CD8-positive, alpha-beta memory T cell (primary cell): Measurements from ENCODE around the gene ZNF618. TPM values are rescaled to one million over a fixed set of nuclear protein-coding genes. Genes with fewer than 3 reads are reported as not detected.
"Not testable (repeated sequence)": the region's sequence is repeated elsewhere in the genome, so short reads cannot be mapped to it uniquely, and the experiment has no call there.

Source experiments
- CTCF ChIA-PET: fragments of 350-600 bp; sonication (Branson Sonifier 250); formaldehyde crosslinking; loops from one replicate; lab custom pipeline; 2021; ENCODE audit warnings: antibody characterized with exemption; lab: Charles Lee
- POLR2A ChIA-PET: fragments of 350-600 bp; sonication (Branson Sonifier 250); formaldehyde crosslinking; loops from one replicate; lab custom pipeline; 2021; ENCODE audit warnings: antibody characterized with exemption; lab: Charles Lee
- DNase-seq, 5 donors: peaks; one replicate each; pipeline versions ENCODE4 v3.0.0 to v3.0.0-alpha.2; 2020 to 2022; ENCODE audit warnings: mixed read lengths in 1 of 5
- H3K27ac ChIP-seq: one replicate; pipeline ENCODE4 v1.7.0; 2013; ENCODE audit warnings: low read depth, mild to moderate bottlenecking, low read length, moderate library complexity
- H3K27me3 ChIP-seq: 2 replicates; pipeline ENCODE4 v1.7.0; 2013; ENCODE audit warnings: low read length, mild to moderate bottlenecking; ENCODE audit not compliant: insufficient read depth, poor library complexity, severe bottlenecking
- H3K36me3 ChIP-seq: 2 replicates; pipeline ENCODE4 v1.7.0; 2013; ENCODE audit warnings: mild to moderate bottlenecking, low read length, moderate library complexity; ENCODE audit not compliant: insufficient read depth
- H3K4me1 ChIP-seq: 2 replicates; pipeline ENCODE4 v1.7.0; 2013; ENCODE audit warnings: mild to moderate bottlenecking, low read length, moderate library complexity; ENCODE audit not compliant: insufficient read depth
- H3K4me3 ChIP-seq: 2 replicates; pipeline ENCODE4 v1.7.0; 2013; ENCODE audit warnings: mild to moderate bottlenecking, low read length
- H3K9me3 ChIP-seq: 2 replicates; pipeline ENCODE4 v1.7.0; 2013; ENCODE audit warnings: mild to moderate bottlenecking, low read length
- H3K27ac Mint-ChIP-seq, 8 donors: one replicate each; pipeline ENCODE4 v1.8.0; 2020 to 2021; ENCODE audit warnings: mixed read lengths in 8 of 8, mild to moderate bottlenecking in 6 of 8, inconsistent platforms in 3 of 8, moderate library complexity in 3 of 8
- H3K27me3 Mint-ChIP-seq, 2 donors: one replicate each; pipeline ENCODE4 v1.8.0; 2020 to 2021; ENCODE audit warnings: mixed read lengths in 2 of 2, mild to moderate bottlenecking in 1 of 2, moderate library complexity in 1 of 2
- H3K36me3 Mint-ChIP-seq, 3 donors: one replicate each; pipeline ENCODE4 v1.8.0; 2020 to 2021; ENCODE audit warnings: mixed read lengths in 3 of 3, inconsistent platforms in 1 of 3, mild to moderate bottlenecking in 1 of 3
- H3K4me1 Mint-ChIP-seq, 3 donors: one replicate each; pipeline ENCODE4 v1.8.0; 2020 to 2021; ENCODE audit warnings: mixed read lengths in 3 of 3, inconsistent platforms in 1 of 3, mild to moderate bottlenecking in 1 of 3
- H3K4me3 Mint-ChIP-seq, 7 donors: one replicate each; pipeline ENCODE4 v1.8.0; 2020 to 2021; ENCODE audit warnings: mixed read lengths in 7 of 7, mild to moderate bottlenecking in 6 of 7, moderate library complexity in 4 of 7, inconsistent platforms in 2 of 7
- H3K9me3 Mint-ChIP-seq, 5 donors: one replicate each; pipeline ENCODE4 v1.8.0; 2020 to 2022; ENCODE audit warnings: mixed read lengths in 5 of 5, mild to moderate bottlenecking in 3 of 5, moderate library complexity in 2 of 5, inconsistent platforms in 1 of 5
- polyA plus RNA-seq: library from polyadenylated mRNA; unstranded; fragments of 300-500 nt; fragmentation: Illumina TruSeq; gene quantifications from one replicate; pipeline ENCODE4 v1.2.3, GENCODE V29; 2021
- total RNA-seq, 2 experiments: library from RNA; stranded (reverse); gene quantifications; one replicate each; pipeline ENCODE4 v1.2.3, GENCODE V29; 2021

ZNF618 gene
- total and polyA plus RNA-seq, 3 experiments from 2014 or later = 0.55 to 1.2 (median 0.57) TPM

DNA sequence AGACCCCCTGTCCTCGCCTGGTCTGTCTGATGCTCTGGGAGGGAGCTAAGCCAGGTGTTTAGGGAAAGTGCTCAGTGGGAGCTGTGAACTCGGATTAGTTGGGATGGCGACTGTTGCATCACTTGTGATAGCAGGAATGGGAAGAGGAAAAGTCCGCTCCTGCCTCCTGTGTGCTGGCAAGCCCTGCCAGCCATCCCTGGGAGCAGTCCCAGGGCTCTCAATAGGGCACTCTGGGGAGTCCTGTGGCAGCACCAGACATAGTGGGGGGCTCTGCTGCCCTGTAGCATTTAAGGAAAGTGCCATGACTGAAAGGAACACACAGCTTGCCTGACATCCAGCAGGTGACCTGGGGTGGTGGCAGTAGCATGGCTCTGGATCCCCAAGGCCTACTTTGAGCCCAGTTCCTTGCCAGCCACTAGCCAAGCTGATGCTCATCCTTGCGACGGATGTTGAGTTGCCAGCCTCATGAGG lies 120.5 kb downstream of the ZNF618 start:
- Mint-ChIP-seq H3K27ac (no peak overlapping the region), H3K4me1 (peaks cover 0 to 15% (median 2%) of the 10 kb centered on the region in 3 donors), H3K36me3 (peaks cover 0 to 3% (median 0%) of the 10 kb centered on the region in 3 donors), H3K27me3 (peaks cover 0 to 3% of the 10 kb centered on the region in 2 donors), H3K4me3 (no peak overlapping the region), H3K9me3 (no peaks in the 10 kb centered on the region)
- H3K36me3 ChIP-seq = no peaks in the 10 kb centered on the region
- no peak overlapping the region for H3K27ac ChIP-seq
- no peaks in the 10 kb centered on the region for H3K27me3 ChIP-seq
- CTCF ChIA-PET = interaction anchor here (1.2 kb wide), 1 partner anchor 9 kb away, joined by 3 read pairs; no protein-coding TSS in a partner anchor
- POLR2A ChIA-PET = no interaction called here
- DNase-seq = no peak
- no peak overlapping the region for H3K4me3 ChIP-seq
- no peaks in the 10 kb centered on the region for H3K9me3 ChIP-seq
- no peaks in the 10 kb centered on the region for H3K4me1 ChIP-seq

- H3K27me3 Mint-ChIP-seq, H3K36me3 Mint-ChIP-seq, CTCF ChIA-PET, H3K4me3 Mint-ChIP-seq, POLR2A ChIA-PET, H3K27me3 ChIP-seq, DNase-seq, H3K27ac ChIP-seq, H3K36me3 ChIP-seq, H3K4me1 ChIP-seq, H3K9me3 ChIP-seq, H3K9me3 Mint-ChIP-seq, H3K4me3 ChIP-seq: not testable (repeated sequence)
- peak overlapping the region in 1 of 8 donors; percentile 58 for H3K27ac Mint-ChIP-seq
- peaks cover 0 to 12% (median 2%) of the 10 kb centered on the region in 3 donors for H3K4me1 Mint-ChIP-seq
Observed at GRCh38 chr9:113997064-113997463, 121.0 kb downstream of the ZNF618 start.

- no peak overlapping the region for H3K27ac Mint-ChIP-seq
- H3K4me3 Mint-ChIP-seq = no peak overlapping the region
- Histone ChIP-seq H3K4me3 (no peak overlapping the region), H3K4me1 (no peaks in the 10 kb centered on the region), H3K27me3 (no peaks in the 10 kb centered on the region), H3K36me3 (no peaks in the 10 kb centered on the region), H3K9me3 (no peaks in the 10 kb centered on the region), H3K27ac (no peak overlapping the region)
- DNase-seq = no peak
- peaks cover 0 to 3% (median 0%) of the 10 kb centered on the region in 3 donors for H3K36me3 Mint-ChIP-seq
- no peaks in the 10 kb centered on the region for H3K9me3 Mint-ChIP-seq
- peaks cover 0 to 8% (median 2%) of the 10 kb centered on the region in 3 donors for H3K4me1 Mint-ChIP-seq
- ChIA-PET CTCF (no interaction called here), POLR2A (no interaction called here)
- H3K27me3 Mint-ChIP-seq = peaks cover 0 to 3% of the 10 kb centered on the region in 2 donors
Observed at GRCh38 chr9:113997610-113998009, 121.5 kb downstream of the ZNF618 start.

DNA sequence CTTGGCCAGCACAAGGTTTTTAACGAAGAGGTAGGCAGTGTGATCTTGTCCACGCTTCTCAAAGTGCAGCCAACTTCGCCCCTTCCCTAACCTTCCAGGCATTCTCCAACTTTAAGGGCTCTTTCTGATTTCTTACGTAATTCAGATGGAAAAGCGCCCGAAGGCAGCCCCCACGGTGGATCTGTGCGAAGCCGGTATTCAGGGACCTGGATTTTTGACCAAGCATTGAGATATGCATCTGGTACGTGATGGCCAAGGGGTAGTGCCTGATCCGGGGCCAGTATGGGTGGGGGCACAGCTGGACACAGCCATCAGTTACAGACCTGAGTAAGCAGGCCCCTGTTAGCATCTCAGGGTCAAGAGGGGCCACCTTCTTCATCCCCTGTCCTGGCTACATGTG lies 122.0 kb downstream of the ZNF618 start:
- POLR2A ChIA-PET = no interaction called here
- no peak overlapping the region for H3K27ac ChIP-seq
- no peaks in the 10 kb centered on the region for H3K9me3 Mint-ChIP-seq

DNA sequence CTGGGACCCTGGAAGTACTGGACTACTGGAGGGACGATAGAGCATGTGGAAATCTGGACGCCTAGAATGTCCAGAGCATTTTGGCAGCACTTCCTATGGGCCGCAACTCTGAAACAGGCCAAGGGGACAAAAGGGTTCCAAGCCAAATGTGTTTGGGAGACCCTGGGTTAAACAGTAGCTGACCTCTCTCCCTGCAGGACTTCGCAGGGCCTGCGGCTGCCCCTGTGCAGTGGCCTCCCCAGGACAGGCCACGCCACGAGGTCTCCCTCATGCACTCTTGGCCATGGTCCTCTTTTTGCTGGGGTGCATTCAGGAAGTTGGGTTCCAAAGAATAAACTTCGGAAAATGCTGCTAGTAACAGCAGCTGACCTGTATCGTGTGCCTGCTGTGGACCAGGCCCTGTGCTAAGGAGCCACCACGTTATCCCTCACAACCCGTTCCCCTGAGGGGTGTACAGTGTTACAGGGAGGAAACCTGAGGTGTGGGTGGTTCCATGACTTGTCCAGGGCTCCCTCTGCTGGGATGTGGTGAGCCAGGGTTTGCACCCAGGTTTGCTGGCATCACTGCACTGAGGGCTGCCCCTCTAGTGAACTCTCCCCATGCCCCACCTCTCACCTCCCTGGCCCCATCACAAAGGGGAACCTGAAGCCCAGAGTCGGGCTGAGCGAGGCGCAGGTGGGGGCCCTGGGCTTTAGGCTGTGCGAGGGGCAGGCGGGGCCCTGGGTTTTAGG lies 122.6 kb downstream of the ZNF618 start:
- no peak overlapping the region for H3K27ac ChIP-seq
- POLR2A ChIA-PET = no interaction called here
- DNase-seq = no peak
- no peaks in the 10 kb centered on the region for H3K9me3 ChIP-seq
- Mint-ChIP-seq H3K9me3 (no peaks in the 10 kb centered on the region), H3K27ac (no peak overlapping the region), H3K4me3 (no peak overlapping the region), H3K4me1 (peaks cover 0 to 3% (median 2%) of the 10 kb centered on the region in 3 donors), H3K36me3 (peaks cover 0 to 3% (median 0%) of the 10 kb centered on the region in 3 donors), H3K27me3 (peaks cover 0 to 1% of the 10 kb centered on the region in 2 donors)
- no peaks in the 10 kb centered on the region for H3K4me1 ChIP-seq
- H3K36me3 ChIP-seq = no peaks in the 10 kb centered on the region
- CTCF ChIA-PET = no interaction called here
- H3K4me3 ChIP-seq = no peak overlapping the region
- H3K27me3 ChIP-seq = no peaks in the 10 kb centered on the region

More for the DNA sequence above, 122.0 kb downstream of the ZNF618 start:
- peaks cover 0 to 4% (median 2%) of the 10 kb centered on the region in 3 donors for H3K4me1 Mint-ChIP-seq
- H3K36me3 Mint-ChIP-seq = peaks cover 0 to 3% (median 0%) of the 10 kb centered on the region in 3 donors
- no peak for DNase-seq
- Histone ChIP-seq H3K9me3 (no peaks in the 10 kb centered on the region), H3K4me3 (no peak overlapping the region), H3K4me1 (no peaks in the 10 kb centered on the region), H3K27me3 (no peaks in the 10 kb centered on the region), H3K36me3 (no peaks in the 10 kb centered on the region)
- CTCF ChIA-PET = no interaction called here
- peaks cover 0 to 2% of the 10 kb centered on the region in 2 donors for H3K27me3 Mint-ChIP-seq
- H3K4me3 Mint-ChIP-seq = no peak overlapping the region
- no peak overlapping the region for H3K27ac Mint-ChIP-seq

- Mint-ChIP-seq H3K9me3 (no peaks in the 10 kb centered on the region), H3K36me3 (peaks cover 0 to 3% (median 0%) of the 10 kb centered on the region in 3 donors), H3K4me3 (no peak overlapping the region), H3K27ac (peak overlapping the region in 1 of 8 donors; percentile 59), H3K27me3 (no peaks in the 10 kb centered on the region), H3K4me1 (no peaks in the 10 kb centered on the region)
- Histone ChIP-seq H3K27me3 (no peaks in the 10 kb centered on the region), H3K9me3 (no peaks in the 10 kb centered on the region), H3K36me3 (no peaks in the 10 kb centered on the region), H3K4me3 (no peak overlapping the region), H3K27ac (no peak overlapping the region), H3K4me1 (no peaks in the 10 kb centered on the region)
- ChIA-PET CTCF (no interaction called here), POLR2A (no interaction called here)
- DNase-seq = no peak
Observed at GRCh38 chr9:113999256-114000062, 123.3 kb downstream of the ZNF618 start.

- ChIA-PET POLR2A (no interaction called here), CTCF (no interaction called here)
- no peak for DNase-seq
- H3K27me3 Mint-ChIP-seq = no peaks in the 10 kb centered on the region
- no peaks in the 10 kb centered on the region for H3K4me1 Mint-ChIP-seq
- H3K9me3 ChIP-seq = no peaks in the 10 kb centered on the region
- no peak overlapping the region for H3K27ac ChIP-seq
- no peaks in the 10 kb centered on the region for H3K4me1 ChIP-seq
- H3K4me3 ChIP-seq = no peak overlapping the region
- no peak overlapping the region for H3K4me3 Mint-ChIP-seq
- no peak overlapping the region for H3K27ac Mint-ChIP-seq
- no peaks in the 10 kb centered on the region for H3K36me3 ChIP-seq
- H3K9me3 Mint-ChIP-seq = no peaks in the 10 kb centered on the region
- H3K36me3 Mint-ChIP-seq = peaks cover 0 to 3% (median 0%) of the 10 kb centered on the region in 3 donors
- H3K27me3 ChIP-seq = no peaks in the 10 kb centered on the region
Observed at GRCh38 chr9:114000063-114000454, 124.0 kb downstream of the ZNF618 start.
